Gastroesophageal sphincter (tissue), 4 donors: Measurements from ENCODE around the gene BBS10. TPM values are rescaled to one million over a fixed set of nuclear protein-coding genes. Genes with fewer than 3 reads are reported as not detected.

Experiments used
- ATAC-seq: fragments of 150-250 bp; one replicate; pipeline ENCODE4 v1.9.1; 2016; ENCODE audit warnings: mild to moderate bottlenecking, moderate library complexity
- H3K27ac ChIP-seq, 4 donors: fragments of 200-600 bp; sonication (generic) in 3 of 4; 1 replicate in 3 of 4; 2 replicates in 1 of 4; pipeline ENCODE4 v1.5.1; 2016 to 2019
- H3K27me3 ChIP-seq: fragments of 200-600 bp; sonication (generic); one replicate; pipeline ENCODE4 v1.5.1; 2019
- H3K36me3 ChIP-seq, 2 donors: fragments of 200-600 bp; sonication (generic); one replicate each; pipeline ENCODE4 v1.5.1; 2019; ENCODE audit warnings: control low read depth in 1 of 2
- H3K4me1 ChIP-seq, 3 donors: fragments of 200-600 bp; sonication (generic); 1 replicate in 2 of 3; 2 replicates in 1 of 3; pipeline ENCODE4 v1.5.1; 2016 to 2019; ENCODE audit warnings: control low read depth in 2 of 3
- H3K4me3 ChIP-seq, 2 donors: fragments of 200-600 bp; sonication (generic); one replicate each; pipeline ENCODE4 v1.5.1; 2019; ENCODE audit warnings: mild to moderate bottlenecking in 1 of 2, moderate library complexity in 1 of 2
- H3K9me3 ChIP-seq, 3 donors: fragments of 200-600 bp; sonication (generic); one replicate each; pipeline ENCODE4 v1.5.1; 2017 to 2019; ENCODE audit warnings: control low read depth in 2 of 3
- EP300 ChIP-seq: sonication (generic); formaldehyde crosslinking; IDR thresholded peaks from one replicate; pipeline ENCODE4 v1.6.1; 2017; ENCODE audit warnings: antibody characterized with exemption, mild to moderate bottlenecking
- POLR2A ChIP-seq, 2 donors: fragments of 450-650 bp; IDR thresholded peaks; one replicate each; pipeline ENCODE4 v1.6.1; 2017; ENCODE audit warnings: antibody characterized with exemption in 2 of 2, mild to moderate bottlenecking in 2 of 2, moderate library complexity in 1 of 2
- POLR2AphosphoS5 ChIP-seq: sonication (generic); formaldehyde crosslinking; IDR thresholded peaks from one replicate; pipeline ENCODE4 v1.6.1; 2017; ENCODE audit warnings: antibody characterized with exemption
- WGBS, 2 donors: methylation state at CpG; one replicate each; pipeline ENCODE4 v1.1.5; 2018; ENCODE audit warnings: low coverage in 1 of 2; 5-methylcytosine and 5-hydroxymethylcytosine counted together
- total RNA-seq, 4 donors: library from RNA; depleted of rRNA; stranded (reverse); fragments of >200 nt; gene quantifications; one replicate each; pipeline ENCODE4 v1.1.0, GENCODE V29; 2016
- TF ChIP-seq, protein P1 (sequence below), 4 experiments: fragments of 200-600 bp in 2 of 4; fragments of 450-650 bp in 2 of 4; sonication (generic) in 1 of 4; IDR thresholded peaks; one replicate each; pipeline ENCODE4 v1.5.1; 2017 to 2019; ENCODE audit warnings: antibody characterized with exemption in 4 of 4, mild to moderate bottlenecking in 2 of 4, moderate library complexity in 2 of 4

BBS10 gene
- total RNA-seq, 4 donors from 2014 or later = 8.9 to 22.2 (median 16.0) TPM

DNA sequence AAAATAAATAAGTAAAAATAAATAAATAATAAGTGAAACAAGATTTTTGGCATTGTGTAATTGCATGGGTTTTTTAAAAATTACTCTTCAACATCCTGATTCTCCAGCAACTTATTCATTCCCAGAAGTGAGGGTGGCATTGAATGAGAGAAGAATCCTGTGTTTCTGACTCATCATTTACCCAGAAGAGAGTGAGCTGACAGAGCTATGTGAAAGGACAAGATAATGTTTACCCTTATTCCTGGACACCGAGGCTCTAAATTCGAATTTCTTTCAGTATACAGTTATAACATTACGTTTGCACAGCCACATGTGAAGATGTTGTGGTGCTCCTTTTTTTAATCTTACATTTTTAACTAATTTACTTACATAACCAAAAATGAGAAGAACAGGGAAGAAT, 36.4 kb downstream of the BBS10 start:
- H3K27ac ChIP-seq = no peak overlapping the region
- 66 to 93% methylated on average over 3 of the region's 3 CpGs for WGBS, 2 donors
- H3K27me3 ChIP-seq = no peaks in the 10 kb centered on the region
- no peak for ATAC-seq
- no peak for TF ChIP-seq POLR2A (IDR thresholded peaks at IDR 0.05)
- no peak overlapping the region for H3K4me3 ChIP-seq
- H3K9me3 ChIP-seq = no peaks in the 10 kb centered on the region
- no peaks in the 10 kb centered on the region for H3K36me3 ChIP-seq
- H3K4me1 ChIP-seq = no peaks in the 10 kb centered on the region

DNA sequence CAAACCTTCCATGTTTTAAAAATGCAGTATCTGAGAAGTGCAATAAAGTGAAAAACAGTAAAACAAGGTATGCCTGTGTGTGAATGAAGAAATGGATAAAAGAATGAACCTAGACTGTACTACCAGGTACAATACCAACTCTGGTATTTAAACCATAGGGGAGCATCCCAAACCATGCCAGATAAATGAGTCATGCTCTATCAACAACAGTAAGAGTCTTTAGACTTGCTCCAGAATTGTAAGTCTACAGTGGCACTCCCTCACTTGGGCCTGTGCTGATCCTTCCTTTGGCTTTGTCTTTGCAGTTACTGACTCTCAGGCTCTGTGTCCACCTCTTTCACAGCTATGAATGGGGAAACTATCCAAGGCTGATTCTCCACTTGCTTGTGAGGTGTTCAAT, 38.1 kb downstream of the BBS10 start:
- H3K36me3 ChIP-seq = no peaks in the 10 kb centered on the region
- no peaks in the 10 kb centered on the region for H3K9me3 ChIP-seq
- no peaks in the 10 kb centered on the region for H3K4me1 ChIP-seq
- TF ChIP-seq POLR2A (IDR thresholded peaks at IDR 0.05) (no peak), EP300 (no peak), POLR2AphosphoS5 (no peak)
- TF ChIP-seq, protein P1, sequence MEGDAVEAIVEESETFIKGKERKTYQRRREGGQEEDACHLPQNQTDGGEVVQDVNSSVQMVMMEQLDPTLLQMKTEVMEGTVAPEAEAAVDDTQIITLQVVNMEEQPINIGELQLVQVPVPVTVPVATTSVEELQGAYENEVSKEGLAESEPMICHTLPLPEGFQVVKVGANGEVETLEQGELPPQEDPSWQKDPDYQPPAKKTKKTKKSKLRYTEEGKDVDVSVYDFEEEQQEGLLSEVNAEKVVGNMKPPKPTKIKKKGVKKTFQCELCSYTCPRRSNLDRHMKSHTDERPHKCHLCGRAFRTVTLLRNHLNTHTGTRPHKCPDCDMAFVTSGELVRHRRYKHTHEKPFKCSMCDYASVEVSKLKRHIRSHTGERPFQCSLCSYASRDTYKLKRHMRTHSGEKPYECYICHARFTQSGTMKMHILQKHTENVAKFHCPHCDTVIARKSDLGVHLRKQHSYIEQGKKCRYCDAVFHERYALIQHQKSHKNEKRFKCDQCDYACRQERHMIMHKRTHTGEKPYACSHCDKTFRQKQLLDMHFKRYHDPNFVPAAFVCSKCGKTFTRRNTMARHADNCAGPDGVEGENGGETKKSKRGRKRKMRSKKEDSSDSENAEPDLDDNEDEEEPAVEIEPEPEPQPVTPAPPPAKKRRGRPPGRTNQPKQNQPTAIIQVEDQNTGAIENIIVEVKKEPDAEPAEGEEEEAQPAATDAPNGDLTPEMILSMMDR (IDR thresholded peaks at IDR 0.05) = no peak
- no peak overlapping the region for H3K4me3 ChIP-seq
- H3K27me3 ChIP-seq = no peaks in the 10 kb centered on the region
- no peak for ATAC-seq
- H3K27ac ChIP-seq = no peak overlapping the region

DNA sequence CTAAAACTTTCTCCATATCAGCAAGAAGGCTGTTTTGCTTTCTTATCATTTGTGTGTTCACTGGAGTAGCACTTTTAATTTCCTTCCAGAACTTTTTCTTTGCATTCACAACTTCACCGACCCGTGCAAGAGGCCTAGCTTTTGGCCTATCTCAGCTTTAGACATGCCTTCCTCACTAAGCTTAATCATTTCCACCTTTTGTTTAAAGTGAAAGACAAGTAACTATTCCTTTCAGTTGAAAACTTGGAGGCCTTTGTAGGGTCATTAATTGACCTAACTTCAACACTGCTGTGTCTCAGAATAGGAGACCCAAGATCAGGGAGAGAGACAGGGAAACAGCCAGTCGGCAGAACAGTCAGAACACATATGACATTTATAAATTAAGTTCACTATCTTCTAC, 39.3 kb downstream of the BBS10 start:
- ATAC-seq = no peak

DNA sequence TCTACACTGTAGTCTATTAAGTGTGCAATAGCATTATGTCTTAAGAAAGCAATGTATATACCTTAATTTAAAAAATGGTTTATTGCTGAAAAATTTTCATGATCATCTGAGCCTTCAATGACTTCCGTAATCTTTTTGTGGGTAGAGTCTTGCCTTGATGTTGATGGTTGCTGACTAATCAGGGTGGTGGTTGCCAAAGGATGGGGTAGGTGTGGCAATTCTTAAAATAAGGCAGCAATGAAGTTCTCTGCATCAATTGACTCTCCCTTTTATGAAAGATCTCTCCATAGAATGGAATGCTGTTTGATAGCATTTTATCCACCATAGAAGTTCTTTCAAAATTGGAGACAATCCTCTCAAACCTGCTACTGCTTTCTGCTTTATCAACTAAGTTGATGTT, 41.1 kb downstream of the BBS10 start:
- no peaks in the 10 kb centered on the region for H3K4me1 ChIP-seq

More for the DNA sequence above, 39.3 kb downstream of the BBS10 start:
- WGBS, 2 donors = 38 to 57% methylated on average over 3 of the region's 3 CpGs
- no peaks in the 10 kb centered on the region for H3K36me3 ChIP-seq
- no peaks in the 10 kb centered on the region for H3K9me3 ChIP-seq
- H3K4me3 ChIP-seq = no peak overlapping the region
- no peaks in the 10 kb centered on the region for H3K27me3 ChIP-seq
- no peak overlapping the region for H3K27ac ChIP-seq
- TF ChIP-seq EP300 (no peak), POLR2A (IDR thresholded peaks at IDR 0.05) (no peak), POLR2AphosphoS5 (no peak)
- TF ChIP-seq, protein P1 (IDR thresholded peaks at IDR 0.05) = no peak
- no peaks in the 10 kb centered on the region for H3K4me1 ChIP-seq

DNA sequence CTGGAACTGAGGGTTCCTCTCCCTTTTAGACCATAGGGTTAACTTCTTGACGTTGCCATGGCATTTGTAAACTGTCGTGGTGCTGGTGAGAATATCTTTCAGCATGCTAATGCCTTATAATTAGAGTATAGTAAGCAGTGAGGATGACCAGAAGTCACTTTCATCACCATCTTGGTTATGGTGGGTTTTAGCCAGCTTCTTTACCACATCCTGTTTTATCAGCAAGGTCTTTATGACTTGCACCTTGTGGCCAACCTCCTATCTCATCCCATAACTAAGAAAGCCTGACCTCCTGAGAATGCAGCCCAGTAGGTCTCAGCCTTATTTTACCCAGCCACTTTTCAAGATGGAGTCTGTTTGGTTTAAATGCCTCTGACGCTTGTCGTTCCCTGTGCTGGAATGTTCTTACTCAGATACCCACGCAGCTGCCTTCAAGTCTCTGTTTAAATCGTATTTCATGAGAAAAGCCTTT, 44.2 kb downstream of the BBS10 start:
- no peak for ATAC-seq
- WGBS, 2 donors = 81 to 91% methylated on average over 6 of the region's 6 CpGs
- TF ChIP-seq POLR2A (IDR thresholded peaks at IDR 0.05) = no peak
- no peak for TF ChIP-seq EP300
- TF ChIP-seq, protein P1 (IDR thresholded peaks at IDR 0.05) = no peak
- no peak for TF ChIP-seq POLR2AphosphoS5
- Histone ChIP-seq H3K4me1 (no peaks in the 10 kb centered on the region), H3K27ac (no peak overlapping the region), H3K4me3 (no peak overlapping the region), H3K27me3 (no peaks in the 10 kb centered on the region), H3K36me3 (no peaks in the 10 kb centered on the region), H3K9me3 (no peaks in the 10 kb centered on the region)

More for the DNA sequence above, 41.1 kb downstream of the BBS10 start:
- Histone ChIP-seq H3K36me3 (no peaks in the 10 kb centered on the region), H3K4me3 (no peak overlapping the region), H3K27me3 (no peaks in the 10 kb centered on the region), H3K9me3 (no peaks in the 10 kb centered on the region), H3K27ac (no peak overlapping the region)
- no peak for ATAC-seq
- WGBS, 2 donors = 94 to 100% methylated on average over 1 of the region's 1 CpG
- TF ChIP-seq POLR2A (IDR thresholded peaks at IDR 0.05) (no peak), EP300 (no peak), POLR2AphosphoS5 (no peak)
- TF ChIP-seq, protein P1 (IDR thresholded peaks at IDR 0.05) = no peak
